Measurements from ENCODE around the gene RGS11.

The RGS11 gene

DNA sequence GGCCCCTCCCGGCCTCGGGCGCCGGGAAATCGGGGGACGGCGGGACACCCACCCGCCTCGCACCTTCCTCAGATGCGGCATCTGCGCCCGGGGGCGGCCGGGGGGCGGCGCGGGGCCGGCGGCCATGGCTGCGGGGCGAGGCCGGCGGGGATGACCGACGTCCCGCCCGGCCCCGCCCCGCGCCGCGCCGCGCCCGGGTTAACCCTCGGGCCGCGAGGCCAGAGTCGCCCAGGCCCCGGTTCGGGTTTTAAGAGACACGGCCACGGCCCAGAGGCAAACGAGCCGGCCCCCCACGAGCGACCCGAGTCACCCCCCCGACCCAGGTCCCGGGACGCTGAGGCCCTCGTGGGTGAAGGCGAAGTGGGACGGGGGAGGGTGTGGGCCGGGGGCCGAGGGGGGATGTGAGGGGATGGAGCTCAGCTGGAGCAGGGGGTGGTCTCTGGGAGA is at the start of gene RGS11:
Gene RGS11, minus strand, starts transcription at position 159 of the 447 bp plus-strand sequence. Its CDS starts 33 bp downstream, at position 126.
- DNase-seq = no peak

DNA sequence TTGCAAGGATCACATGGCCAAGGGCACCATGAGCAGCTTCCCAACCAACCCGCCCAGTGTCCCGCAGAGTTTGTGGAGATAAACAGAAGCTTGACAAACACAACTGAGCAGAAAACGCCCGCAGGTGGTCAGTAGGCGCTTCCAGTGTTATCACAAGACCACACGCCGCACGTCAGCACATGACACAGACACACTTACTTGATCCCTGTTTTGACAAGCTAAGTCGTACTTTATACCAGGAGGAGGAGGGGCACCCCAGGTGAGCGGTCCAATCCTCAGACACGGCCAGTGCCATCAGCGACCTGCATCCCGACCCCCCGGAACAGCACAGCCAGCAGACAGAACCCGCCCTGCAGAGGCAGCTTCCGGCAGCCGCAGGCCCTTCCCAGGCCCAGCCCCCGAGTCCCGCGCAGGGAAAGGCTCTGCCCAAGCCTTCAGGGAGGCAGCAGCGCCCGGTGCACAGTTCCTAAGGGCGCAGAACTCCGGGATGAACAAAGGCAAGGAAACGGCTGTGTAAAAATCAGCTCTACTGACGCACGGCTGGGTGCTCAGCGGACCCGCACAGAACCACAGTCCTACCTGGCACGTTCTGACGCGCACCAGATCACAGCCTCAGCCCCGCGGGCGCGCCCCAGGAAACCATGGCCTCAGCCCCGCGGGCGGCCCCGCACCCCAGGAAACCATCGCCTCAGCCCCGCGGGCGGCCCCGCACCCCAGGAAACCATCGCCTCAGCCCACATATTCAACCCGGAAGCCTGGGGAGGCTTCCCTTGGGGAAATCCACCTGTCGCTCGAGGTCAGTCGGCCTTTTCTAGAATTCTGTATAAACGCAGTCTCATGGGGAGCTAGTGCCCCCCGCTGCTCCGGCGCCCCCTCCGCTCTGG is 48.9 kb upstream of the RGS11 start:
- DNase-seq = no peak

DNA sequence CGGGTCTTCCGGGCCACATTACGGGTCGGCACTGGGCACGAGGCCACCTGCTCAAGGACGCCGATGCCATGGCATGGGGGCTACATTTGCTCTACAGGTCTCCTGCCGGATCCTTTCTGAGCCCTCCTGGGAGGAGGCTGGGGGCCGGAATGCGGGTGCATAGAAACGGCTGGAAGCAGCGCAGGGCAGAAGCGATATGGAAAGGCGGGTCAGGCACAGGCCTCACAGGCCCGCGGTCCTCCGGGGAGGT is 48.4 kb upstream of the RGS11 start:
- DNase-seq = no peak

DNA sequence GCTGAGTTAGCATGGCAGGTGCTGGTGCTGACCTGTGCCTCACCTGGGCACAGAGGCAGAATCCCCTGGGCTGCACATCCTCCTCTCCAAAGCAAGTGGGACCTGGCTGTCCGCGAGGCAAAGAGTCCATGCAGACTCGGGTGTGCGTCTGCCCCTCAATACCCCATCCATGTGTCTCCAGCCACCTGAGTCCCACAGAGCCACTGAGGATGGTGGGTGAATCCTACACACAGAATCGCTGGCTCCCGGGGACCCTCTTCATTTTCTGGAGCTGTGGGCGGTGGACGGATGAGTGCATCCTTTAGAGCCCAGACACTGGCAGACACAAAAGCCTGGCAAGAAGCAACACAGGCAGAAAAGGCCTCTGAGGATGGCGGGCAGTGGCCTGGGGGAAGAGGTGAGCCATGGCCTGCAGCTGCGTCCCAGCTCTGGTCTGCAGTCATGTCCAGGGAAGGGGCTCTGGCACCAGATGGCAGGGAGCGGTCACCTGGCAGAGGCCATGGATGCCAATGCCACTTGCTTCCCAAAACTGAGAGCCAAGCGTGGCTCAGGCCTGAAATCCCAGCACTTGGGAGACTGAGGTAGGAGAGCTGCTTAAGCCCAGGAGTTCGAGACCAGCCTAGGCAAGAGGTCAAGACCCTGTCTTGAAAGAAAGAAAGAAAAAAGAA is 46.9 kb upstream of the RGS11 start:
- no peak for DNase-seq

DNA sequence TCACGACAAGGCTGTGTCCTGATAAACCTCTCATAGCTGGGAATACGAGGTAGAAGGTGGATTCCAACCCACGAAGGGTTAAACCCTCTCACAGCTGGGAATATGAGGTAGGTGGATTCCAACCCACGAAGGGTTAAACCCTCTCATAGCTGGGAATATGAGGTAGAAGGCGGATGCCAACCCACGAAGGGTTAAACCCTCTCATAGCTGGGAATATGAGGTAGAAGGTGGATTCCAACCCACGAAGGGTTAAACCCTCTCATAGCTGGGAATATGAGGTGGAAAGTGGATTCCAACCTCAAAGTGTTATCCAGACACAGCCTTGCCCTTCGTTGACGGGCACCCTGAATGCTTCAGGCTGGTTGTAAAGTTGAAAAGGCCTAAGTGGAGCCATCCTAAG is 45.8 kb upstream of the RGS11 start:
- no peak for DNase-seq

DNA sequence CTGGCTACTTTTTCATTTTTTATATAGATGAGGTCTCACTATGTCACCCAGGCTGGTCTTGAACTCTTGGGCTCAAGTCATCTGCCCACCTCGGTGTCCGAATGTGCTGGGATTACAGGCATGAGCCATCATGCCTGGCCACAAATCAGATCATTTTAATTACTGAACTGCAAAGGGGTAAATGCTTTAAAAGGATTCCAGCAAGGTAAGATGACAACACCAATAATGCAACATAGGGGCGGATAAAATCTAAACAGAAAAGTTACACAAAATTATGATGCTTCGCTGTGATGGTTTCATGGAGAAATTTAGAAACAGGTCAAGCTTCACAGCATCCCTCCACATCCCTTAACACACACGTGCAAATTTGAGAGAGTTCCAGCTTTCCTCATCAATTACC is 44.5 kb upstream of the RGS11 start:
- no peak for DNase-seq

DNA sequence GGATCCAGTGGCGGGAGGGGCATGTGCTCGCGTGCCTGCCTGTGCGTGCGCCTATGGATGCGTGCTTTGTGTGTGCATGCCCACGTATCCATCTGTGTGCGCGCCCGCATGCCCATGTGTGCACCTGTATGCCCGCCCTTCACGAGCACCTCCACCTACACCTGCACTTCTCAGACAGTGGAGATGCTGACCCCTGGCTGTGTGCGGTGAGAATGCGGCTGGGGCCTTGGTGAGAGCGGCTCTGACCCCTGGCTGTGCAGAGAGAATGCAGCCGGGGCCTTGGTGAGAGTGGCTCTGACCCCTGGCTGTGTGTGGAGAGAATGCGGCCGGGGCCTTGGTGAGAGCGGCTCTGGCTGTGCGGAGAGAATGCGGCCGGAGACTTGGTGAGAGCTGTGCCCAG is 42.9 kb upstream of the RGS11 start:
- no peak for DNase-seq

DNA sequence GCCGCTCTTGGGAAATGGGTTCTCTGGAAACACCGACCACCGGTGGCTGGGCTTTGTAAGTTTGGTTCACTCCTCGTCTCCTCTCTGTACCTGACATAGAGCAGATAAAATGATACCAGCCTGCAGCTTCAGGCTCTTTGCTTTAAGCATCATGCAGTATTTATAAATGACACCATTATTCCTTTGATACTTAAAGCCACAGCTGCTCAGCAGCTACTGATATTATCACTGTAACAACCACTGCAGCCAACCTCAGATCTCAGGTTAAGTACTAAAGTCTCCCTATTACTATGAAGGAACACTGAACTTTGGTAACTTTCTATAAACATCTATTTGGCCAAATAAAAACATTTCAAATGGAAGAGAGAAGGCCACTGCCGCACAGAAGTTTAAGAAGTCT is 41.8 kb upstream of the RGS11 start:
- no peak for DNase-seq

DNA sequence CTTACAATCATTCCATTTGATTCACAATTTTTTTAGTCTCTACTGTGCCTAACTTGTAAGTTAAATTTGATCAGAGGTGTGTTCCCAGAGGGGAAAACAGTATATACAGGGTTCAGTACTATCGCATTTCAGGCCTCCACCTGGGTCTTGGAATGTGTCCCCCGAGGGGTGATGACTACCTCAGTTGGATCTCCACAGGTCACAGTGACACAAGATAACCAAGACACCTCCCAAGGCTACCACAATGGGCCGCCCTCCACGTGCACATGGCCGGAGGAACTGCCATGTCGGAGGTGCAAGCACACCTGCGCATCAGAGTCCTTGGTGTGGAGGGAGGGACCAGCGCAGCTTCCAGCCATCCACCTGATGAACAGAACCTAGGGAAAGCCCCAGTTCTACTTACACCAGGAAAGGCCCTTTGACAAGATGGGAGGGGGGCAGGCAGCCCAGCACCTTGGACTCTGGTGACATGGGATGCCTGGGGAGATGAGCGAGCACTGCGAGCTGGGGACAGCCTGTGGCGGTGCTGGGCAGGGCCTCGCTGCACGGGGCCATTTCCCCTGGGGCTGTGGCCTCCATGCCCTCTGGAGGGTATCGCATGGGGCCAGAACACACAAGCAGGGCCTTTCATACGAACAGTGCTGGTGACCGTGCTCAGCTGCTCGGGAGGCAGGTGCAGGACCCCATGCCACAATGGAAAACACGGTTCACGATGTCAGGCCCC is 41.2 kb upstream of the RGS11 start:
- no peak for DNase-seq

DNA sequence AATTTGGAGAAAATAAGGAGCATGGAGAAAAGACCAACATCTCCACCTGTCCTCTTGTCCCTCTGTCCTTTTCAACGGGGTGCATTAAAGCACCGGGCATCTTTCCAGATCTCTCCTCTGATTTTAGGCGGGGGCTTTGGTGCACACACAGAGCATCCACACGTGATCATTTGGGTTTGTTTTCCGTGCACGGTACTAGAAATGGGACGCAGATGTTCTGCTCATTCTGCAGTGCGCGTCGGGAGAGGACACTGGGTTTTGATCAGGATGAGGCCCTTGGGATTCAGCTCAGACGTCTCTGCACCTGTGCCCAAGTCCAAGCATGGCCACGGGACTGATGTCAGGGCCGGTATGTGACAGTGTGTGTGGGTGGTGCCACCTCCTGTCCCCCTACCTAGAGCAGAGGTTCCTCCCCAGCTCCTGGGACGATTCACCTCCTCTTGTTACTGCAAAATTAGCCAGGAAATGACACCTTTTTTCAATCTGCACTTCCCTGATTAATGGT is 39.1 kb upstream of the RGS11 start:
- DNase-seq = peak; percentile 31

DNA sequence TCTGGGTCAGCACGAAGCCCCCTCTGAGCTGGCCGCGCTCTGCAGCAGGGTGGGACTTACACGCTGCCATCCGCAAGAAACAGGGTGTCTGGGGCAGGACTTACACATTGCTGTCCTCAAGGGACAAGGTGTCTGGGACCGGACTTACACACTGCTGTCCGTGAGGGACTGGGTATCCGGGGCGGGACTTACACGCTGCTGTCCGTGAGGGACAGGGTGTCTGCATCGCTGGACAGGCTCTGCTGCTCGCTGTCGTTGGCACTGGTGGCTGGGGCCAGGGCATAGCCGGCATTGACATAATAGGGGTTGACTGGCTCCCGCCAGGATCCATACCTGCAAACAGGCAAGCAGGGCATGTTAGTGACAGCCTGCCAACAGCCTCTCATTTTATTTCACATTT is 38.6 kb upstream of the RGS11 start:
- no peak for DNase-seq

DNA sequence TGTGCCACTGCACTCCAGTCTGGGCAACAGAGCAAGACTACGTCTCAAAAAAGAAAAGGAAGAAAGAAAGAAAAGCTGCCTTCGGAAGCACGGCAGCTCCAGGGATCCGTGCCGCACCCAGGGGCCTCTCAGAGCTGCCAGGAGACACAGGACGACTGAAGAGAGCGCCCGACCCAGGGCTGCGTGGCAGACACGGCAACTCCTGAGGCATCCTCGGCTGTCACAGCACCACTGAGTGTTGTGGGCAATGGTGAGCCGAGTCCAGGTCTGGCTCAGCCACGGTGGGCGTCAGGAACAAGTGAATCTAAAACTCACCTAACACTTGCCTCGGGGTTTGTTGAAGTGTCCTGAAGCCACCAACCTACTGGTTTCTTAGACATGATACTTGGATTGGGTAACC is 36.0 kb upstream of the RGS11 start:
- DNase-seq = no peak

DNA sequence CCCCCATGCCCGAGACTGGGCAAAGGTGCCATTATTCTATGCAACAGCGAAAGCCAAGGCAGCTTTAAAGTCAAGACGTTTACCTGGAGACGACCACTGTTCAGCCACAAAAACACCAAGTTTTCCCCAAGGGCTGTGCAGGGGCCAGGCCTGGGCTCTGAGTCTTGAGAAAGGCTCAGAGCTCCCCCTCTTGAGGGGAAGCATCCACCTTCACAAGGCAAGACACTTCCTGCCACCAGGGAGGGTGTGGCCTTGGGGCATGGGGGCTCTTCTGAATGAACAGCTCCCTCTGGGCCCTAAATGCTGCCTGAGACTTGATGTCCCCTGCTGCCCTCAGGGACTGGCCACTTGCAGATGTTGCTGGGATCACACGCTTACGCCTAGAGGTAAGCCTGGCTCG is 33.7 kb upstream of the RGS11 start:
- DNase-seq = no peak

DNA sequence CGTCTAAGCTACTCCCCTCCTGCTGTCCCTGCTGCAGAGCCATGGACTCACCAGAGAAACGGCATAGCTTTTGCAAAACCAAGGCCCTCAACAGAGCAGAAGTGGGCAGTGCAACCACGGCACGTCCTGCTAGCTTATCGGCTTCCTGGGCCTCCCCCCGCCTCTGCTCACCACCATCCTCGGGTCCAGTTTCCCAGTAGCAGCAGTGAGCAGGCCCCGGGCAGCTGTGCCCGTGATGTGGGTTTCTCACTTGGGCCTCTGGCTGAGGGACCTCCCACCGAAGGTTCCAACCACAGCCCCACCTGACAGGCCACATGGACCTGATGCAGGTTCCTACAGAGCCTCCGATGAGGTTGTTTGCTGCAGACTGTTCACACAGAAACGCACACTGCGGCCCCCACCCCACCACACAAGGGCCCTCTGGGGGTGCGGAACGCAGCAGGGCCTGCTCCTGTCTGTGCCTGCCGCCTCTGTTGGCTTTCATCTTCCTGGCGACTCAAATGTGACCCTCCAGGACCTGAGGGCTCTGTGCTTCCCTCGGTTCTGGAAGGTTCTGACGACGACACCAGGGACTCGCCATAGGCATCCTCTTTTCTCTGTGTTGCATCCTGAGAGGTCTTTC is 32.1 kb upstream of the RGS11 start:
- DNase-seq = no peak

DNA sequence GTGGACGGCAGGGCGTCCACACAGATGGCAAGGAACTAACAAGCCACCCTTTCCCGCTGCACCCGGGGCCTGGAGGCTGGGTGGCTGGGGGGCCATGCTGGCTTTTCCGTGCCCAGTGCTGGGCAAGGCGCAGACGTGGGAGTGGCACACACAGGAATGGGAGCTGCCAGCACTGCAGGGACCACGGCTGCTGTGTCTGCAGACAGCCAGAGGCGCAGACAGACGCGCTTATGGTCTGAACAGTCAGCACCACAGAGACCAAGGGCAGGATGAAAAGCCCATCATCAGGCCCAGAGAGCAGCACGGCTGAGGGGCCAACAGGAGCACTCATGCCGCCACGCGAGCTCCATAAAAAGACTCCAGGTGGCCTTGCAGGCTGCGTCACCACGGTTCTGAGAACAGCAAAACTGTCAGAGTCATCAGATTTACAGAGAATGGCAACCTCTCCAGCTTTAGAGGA is 31.2 kb upstream of the RGS11 start:
- no peak for DNase-seq

DNA sequence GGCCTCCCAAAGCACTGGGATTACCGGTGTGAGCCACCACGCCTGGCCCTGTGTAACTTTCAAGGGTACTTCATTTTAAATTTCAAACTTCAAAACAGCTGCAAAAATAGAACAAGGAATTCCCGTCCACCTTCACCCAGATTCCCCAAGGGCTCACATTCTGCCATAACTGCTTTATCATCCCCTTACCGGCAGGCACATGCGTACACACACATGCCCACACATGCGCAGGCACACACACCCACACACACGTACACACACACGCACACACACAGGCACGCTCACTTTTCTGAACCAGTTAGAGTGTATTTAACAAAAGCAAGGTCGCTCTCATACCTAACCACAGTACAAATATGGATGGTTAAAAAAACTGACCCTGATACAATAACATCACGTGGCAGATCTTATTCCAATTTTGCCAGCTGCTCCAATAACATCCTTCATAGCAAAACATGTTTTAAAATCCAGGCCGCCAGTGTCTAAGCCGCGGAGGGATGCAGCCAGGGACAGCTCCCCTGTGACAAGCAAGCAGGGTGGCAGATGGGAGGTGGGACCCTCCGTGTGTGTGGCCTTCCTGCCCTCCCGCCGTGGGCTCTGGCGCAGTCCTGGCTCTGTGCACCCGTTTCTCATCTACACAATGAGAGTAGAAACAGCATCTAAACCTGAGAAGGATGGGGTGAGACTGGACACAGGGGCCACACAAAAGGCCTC is 30.3 kb upstream of the RGS11 start:
- no peak for DNase-seq

DNA sequence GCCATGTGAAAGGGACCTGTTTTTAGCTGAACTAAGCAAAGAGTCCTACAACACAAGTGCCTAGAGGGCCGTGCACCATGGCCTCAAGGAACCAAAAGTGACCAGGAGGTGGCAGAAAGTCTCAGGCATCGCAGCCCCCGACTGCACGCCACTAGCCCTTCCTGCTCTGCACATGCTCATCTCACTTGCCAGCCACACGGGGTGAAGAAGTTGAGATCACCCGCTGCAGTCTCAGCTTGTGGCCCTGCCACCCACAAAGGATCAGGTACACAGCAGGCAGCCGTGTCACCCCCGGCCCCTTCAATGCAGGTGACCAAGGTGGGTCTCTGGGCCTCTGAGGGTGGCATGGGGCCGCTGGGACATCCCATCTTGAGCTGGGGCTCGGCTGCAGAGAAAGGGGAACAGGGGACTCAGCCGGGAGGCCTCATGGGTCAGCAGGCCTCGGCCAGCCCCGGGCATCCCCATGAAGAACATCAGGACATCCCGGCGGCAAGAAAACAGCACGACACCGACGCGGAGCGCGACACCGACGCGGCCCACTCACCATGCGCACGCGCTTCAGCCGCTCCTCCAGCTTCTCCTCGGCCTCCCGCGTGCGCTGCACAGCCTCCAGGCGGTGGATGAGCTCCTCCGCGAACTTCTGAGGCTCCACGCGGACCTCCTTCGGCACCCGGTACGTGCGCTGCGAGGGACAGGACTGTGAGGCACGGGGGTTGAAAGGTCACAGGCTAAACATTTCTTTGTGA is 28.2 kb upstream of the RGS11 start:
- DNase-seq = no peak

DNA sequence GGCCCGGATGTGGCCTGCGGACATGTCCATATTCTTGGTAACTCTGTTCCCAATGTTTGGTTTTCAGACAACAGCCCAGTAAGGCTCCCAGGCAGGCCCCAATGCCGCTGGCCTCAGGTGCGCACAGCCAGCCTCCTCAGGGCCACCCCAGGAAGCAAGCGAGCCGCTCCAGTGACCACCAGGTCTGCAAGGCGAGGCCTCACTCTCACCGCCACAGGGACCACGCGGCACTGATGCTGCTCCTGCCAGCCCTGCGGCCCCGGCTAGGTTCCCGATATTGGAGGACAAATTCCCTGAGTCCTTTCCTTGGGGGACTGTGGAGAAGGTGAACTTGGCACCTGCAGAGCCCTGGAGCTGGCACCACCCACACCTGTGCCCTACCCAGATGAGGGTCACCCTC is 26.2 kb upstream of the RGS11 start:
- no peak for DNase-seq

DNA sequence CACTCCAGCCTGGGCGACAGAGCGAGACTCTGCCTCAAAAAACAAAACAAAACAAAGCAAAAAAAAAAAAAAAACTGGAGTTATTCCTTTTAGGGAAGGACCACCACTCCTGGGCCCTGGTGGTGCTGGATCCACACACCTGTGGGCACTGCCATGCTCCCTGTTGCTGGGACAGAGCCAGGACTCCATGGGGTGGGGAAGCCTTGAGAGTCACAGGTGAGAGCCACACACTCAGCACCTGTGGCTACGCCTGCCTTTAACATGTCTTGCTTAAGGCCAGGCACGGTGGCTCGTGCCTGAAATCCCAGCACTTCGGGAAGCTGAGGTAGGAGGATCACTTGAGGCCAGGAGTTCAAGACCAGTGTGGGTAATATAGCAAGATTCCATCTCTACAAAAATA is 25.5 kb upstream of the RGS11 start:
- no peak for DNase-seq

DNA sequence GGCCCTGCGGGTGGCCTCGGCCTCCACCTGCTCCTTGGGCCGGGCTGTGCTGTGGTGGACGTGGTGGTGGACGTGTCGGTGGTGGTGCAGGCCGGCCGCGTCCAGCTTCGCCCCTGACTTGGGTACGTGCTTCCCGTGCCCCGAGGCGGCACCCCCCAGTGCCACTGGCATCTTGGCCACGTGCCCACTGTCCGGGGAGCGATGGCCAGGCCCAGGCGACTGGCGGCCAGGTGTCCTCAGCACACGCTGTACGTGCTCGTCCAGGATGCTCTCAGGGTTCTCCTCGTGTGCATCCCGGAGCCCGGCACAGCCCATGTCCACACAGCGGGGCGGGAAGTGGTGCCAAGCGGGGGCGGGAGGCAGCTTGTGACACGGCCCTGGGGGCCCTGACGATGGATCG is 22.1 kb upstream of the RGS11 start:
- no peak for DNase-seq

DNA sequence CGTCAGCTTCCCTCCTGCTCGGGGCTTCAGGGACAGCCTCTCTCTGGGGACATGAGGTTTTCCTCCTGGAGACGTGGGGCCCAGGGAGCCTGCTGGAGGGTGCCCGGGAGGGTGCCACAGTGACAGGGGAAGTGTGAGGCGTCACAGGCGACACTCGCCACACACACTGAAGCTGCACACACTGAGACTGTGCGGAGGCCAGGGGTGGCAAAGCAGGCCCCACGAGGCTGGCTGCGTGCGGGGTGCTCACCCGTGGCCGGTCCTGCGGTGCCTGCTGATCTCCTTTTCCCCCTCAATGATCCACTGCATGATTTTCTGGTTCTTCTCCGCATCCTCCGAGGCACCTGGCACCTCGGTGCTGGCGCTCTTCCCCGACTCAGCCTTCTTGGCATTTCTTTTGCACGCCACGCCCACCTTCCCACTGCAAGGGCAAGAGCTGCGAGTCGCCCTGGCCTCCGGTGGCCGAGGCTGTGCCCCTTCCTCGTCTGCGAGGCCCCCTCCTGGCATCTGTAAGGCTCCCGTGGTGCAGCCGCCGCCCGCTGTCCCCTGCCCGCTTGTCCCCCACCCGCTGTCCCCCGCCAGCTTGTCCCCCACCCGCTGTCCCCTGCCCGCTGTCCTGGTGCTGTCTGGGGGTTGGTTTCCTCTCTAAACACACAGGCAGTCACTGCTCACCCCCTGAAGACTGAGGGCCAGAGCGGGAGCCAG is 21.2 kb upstream of the RGS11 start:
- no peak for DNase-seq
